Epithelial cell of esophagus (primary cell): ENCODE measurements around the gene SPATA18.
"Not testable (repeated sequence)": the region's sequence is repeated elsewhere in the genome, so short reads cannot be mapped to it uniquely, and the experiment has no call there.

Source experiments
- DNase-seq: peaks from one replicate; pipeline ENCODE4 v3.0.0; 2010; ENCODE audit warnings: low read depth
- H3K4me3 ChIP-seq: 2 replicates; pipeline ENCODE4 v1.5.1; 2011; ENCODE audit warnings: mild to moderate bottlenecking, low read length, control low read depth
- CTCF ChIP-seq: IDR thresholded peaks from 2 replicates; pipeline ENCODE4 v1.5.1; 2011; ENCODE audit warnings: low read depth, mild to moderate bottlenecking, low read length, control low read depth, inconsistent platforms; ENCODE audit not compliant: insufficient read depth; ENCODE audit errors: missing control alignments

SPATA18 gene

GRCh38 chr4:52069571-52069970 lies 18.5 kb downstream of the SPATA18 start:
- DNase-seq, result no peak
- no peak for TF ChIP-seq CTCF
- H3K4me3 ChIP-seq, result no peak overlapping the region

- no peak for TF ChIP-seq CTCF
- no peak for DNase-seq
- no peak overlapping the region for H3K4me3 ChIP-seq
These were observed 20.9 kb downstream of the SPATA18 start for GRCh38 chr4:52071791-52072546.

- H3K4me3 ChIP-seq, result no peak overlapping the region
- no peak for DNase-seq
These were observed 25.6 kb downstream of the SPATA18 start for GRCh38 chr4:52076731-52077130.

GRCh38 chr4:52079659-52080058 lies 28.6 kb downstream of the SPATA18 start:
- H3K4me3 ChIP-seq, result no peak overlapping the region
- DNase-seq, result no peak
- no peak for TF ChIP-seq CTCF

More at GRCh38 chr4:52076731-52077130, 25.6 kb downstream of the SPATA18 start:
- no peak for TF ChIP-seq CTCF

- no peak for DNase-seq
- no peak for TF ChIP-seq CTCF
- H3K4me3 ChIP-seq, result no peak overlapping the region
These were observed 30.1 kb downstream of the SPATA18 start for GRCh38 chr4:52081216-52081615.

GRCh38 chr4:52086425-52086824 lies 35.3 kb downstream of the SPATA18 start:
- H3K4me3 ChIP-seq, DNase-seq: not testable (repeated sequence)

- TF ChIP-seq CTCF, result no peak
- no peak overlapping the region for H3K4me3 ChIP-seq
- DNase-seq, result no peak
These were observed 40.7 kb downstream of the SPATA18 start for GRCh38 chr4:52091801-52092200.
